Thyroid gland (tissue), 4 donors: Measurements from ENCODE around the gene PLAU. TPM values are rescaled to one million over a fixed set of nuclear protein-coding genes. Genes with fewer than 3 reads are reported as not detected.
"Not testable (repeated sequence)": the region's sequence is repeated elsewhere in the genome, so short reads cannot be mapped to it uniquely, and the experiment has no call there.

Experiments used
- DNase-seq, 2 donors: peaks; one replicate each; pipeline ENCODE4 v3.0.0-alpha.2; 2019
- H3K27ac ChIP-seq, 3 donors: fragments of 200-600 bp; sonication (generic); 1 replicate in 2 of 3; 2 replicates in 1 of 3; pipeline ENCODE4 v1.5.1; 2016 to 2019; ENCODE audit warnings: mild to moderate bottlenecking in 1 of 3, moderate library complexity in 1 of 3
- H3K27me3 ChIP-seq: fragments of 200-600 bp; sonication (generic); one replicate; pipeline ENCODE4 v1.5.1; 2019
- H3K36me3 ChIP-seq, 2 donors: fragments of 200-600 bp; sonication (generic); one replicate each; pipeline ENCODE4 v1.5.1; 2016 to 2019
- H3K4me1 ChIP-seq, 2 donors: fragments of 200-600 bp; sonication (generic); one replicate each; pipeline ENCODE4 v1.5.1; 2017 to 2019
- H3K4me3 ChIP-seq, 3 donors: fragments of 200-600 bp; sonication (generic); replicated peaks in 1 of 3; 1 replicate in 2 of 3; 2 replicates in 1 of 3; pipeline ENCODE4 v1.5.1; 2016; ENCODE audit warnings: mild to moderate bottlenecking in 1 of 3
- H3K9me3 ChIP-seq: fragments of 200-600 bp; sonication (generic); one replicate; pipeline ENCODE4 v1.5.1; 2017
- POLR2A ChIP-seq, 2 donors: fragments of 450-650 bp; IDR thresholded peaks; one replicate each; pipeline ENCODE4 v1.6.1; 2017; ENCODE audit warnings: antibody characterized with exemption in 2 of 2, mild to moderate bottlenecking in 2 of 2, moderate library complexity in 1 of 2
- WGBS, 2 donors: methylation state at CpG; one replicate each; pipeline ENCODE4 v1.1.5; 2017; 5-methylcytosine and 5-hydroxymethylcytosine counted together
- intact Hi-C: fragments of 100-400 bp; cut with DNase I; formaldehyde crosslinking; loops from one replicate; pipeline ENCODE4 v1.15.1; 2023
- total RNA-seq, 4 donors: library from RNA; depleted of rRNA; stranded (reverse); fragments of >200 nt; gene quantifications; one replicate each; pipeline ENCODE4 v1.2.3, GENCODE V29; 2016
- TF ChIP-seq, protein P1 (sequence below), 6 experiments: fragments of 200-600 bp in 3 of 6; fragments of 450-650 bp in 3 of 6; sonication (generic) in 3 of 6; IDR thresholded peaks; one replicate each; pipeline ENCODE4 v1.5.1; 2016 to 2019; ENCODE audit warnings: antibody characterized with exemption in 6 of 6, mild to moderate bottlenecking in 2 of 6, inconsistent platforms in 1 of 6, moderate library complexity in 1 of 6

Gene PLAU
- total RNA-seq, 4 donors from 2014 or later: 3.8 to 13.3 (median 7.3) TPM

DNA sequence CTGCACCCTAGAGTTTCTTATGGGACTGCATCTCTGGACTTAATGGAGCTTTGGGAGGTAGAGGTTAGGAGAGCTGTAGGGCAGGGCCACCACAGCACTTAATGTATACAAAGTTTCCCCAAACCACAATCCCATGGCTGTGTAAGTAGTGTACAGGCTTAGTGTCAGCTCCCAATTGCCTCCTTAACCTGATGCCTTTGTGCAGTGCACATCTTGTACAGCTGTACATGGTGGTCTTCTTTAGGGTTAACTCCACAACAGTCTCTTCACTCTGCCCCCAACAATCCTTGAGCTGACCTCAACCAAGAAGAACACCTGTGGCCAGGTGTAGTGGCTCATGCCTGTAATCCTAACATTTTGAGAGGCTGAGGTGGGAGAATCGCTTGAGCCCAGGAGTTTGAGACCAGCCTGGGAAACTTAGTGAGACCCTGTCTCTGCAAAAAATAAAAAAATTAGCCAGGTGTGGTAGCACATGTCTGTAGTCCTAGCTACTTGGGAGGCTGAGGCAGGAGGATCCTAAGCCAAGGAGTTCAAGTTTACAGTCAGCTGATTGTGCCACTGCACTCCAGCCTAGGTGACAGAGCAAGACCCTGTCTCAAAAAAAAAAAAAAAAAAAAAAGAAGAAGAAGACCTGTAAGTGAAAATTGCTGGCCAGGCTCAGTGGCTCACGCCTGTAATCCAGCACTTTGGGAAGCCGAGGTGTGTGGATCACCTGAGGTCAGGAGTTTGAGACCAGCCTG lies 6.8 kb downstream of the PLAU start:
- DNase-seq: no peak
- TF ChIP-seq, protein P1, sequence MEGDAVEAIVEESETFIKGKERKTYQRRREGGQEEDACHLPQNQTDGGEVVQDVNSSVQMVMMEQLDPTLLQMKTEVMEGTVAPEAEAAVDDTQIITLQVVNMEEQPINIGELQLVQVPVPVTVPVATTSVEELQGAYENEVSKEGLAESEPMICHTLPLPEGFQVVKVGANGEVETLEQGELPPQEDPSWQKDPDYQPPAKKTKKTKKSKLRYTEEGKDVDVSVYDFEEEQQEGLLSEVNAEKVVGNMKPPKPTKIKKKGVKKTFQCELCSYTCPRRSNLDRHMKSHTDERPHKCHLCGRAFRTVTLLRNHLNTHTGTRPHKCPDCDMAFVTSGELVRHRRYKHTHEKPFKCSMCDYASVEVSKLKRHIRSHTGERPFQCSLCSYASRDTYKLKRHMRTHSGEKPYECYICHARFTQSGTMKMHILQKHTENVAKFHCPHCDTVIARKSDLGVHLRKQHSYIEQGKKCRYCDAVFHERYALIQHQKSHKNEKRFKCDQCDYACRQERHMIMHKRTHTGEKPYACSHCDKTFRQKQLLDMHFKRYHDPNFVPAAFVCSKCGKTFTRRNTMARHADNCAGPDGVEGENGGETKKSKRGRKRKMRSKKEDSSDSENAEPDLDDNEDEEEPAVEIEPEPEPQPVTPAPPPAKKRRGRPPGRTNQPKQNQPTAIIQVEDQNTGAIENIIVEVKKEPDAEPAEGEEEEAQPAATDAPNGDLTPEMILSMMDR (IDR thresholded peaks at IDR 0.05): no peak
- no peak for TF ChIP-seq POLR2A (IDR thresholded peaks at IDR 0.05)
- Histone ChIP-seq H3K4me1 (peaks cover 5 to 14% of the 10 kb centered on the region in 2 donors), H3K36me3 (no peaks in the 10 kb centered on the region), H3K9me3 (no peaks in the 10 kb centered on the region), H3K27ac (no peak overlapping the region), H3K4me3 (no peak overlapping the region), H3K27me3 (no peaks in the 10 kb centered on the region)
- WGBS, 2 donors: 97% methylated on average over 3 of the region's 3 CpGs
- intact Hi-C loops: no loop called here

DNA sequence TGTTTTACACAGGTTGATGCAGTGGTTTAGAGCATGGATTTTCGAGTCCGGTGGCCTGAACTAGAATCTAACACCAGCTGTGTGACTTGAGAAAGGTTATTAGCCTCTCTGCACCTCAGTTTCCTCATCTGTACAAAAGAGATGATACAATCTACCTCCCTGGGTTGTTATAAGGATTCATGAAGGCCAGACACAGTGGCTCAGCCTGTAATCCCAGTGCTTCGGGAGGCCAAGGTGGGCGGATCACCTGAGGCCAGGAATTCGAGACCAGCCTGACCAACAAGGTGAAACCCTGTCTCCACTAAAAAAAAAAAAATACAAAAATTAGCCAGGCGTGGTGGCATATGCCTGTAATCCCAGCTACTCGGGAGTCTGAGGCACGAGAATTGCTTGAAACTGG lies 8.5 kb downstream of the PLAU start:
- Histone ChIP-seq H3K4me1 (peaks cover 5 to 10% of the 10 kb centered on the region in 2 donors), H3K27ac (peak overlapping the region in 2 of 3 donors; percentile 52 to 70)
- H3K9me3 ChIP-seq, intact Hi-C loops, H3K27me3 ChIP-seq, H3K36me3 ChIP-seq, H3K4me3 ChIP-seq: not testable (repeated sequence)
- peak in 1 of 2 donors; percentile 25 for DNase-seq
- 62 to 64% methylated on average over 8 of the region's 8 CpGs for WGBS, 2 donors

DNA sequence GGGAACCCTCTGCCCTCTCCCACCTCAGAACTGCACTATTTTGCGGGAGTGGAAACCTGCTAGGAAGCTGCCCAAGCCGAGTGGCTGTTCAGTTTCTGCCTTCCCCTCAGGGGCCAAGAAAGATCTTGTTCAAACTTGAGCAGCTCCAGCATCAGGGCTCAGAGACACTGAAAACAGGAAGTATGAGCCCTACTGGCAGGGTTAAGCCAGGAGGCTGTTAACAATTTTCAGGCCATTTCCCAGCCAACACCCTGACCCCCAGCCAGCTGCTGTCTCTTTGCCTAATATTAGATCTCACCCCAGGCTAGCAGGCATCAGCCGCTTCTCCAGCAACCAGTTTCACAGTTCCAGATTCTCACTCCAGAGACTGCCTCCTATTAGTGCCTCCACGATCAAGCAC lies 9.2 kb downstream of the PLAU start:
- Histone ChIP-seq H3K27ac (peak overlapping the region; percentile 6 to 70 (median 52)), H3K27me3 (no peaks in the 10 kb centered on the region), H3K9me3 (no peaks in the 10 kb centered on the region), H3K4me1 (peaks cover 5 to 10% of the 10 kb centered on the region in 2 donors), H3K4me3 (no peak overlapping the region), H3K36me3 (no peaks in the 10 kb centered on the region)
- WGBS, 2 donors: 28 to 40% methylated on average over 4 of the region's 4 CpGs
- intact Hi-C loops: no loop called here
- TF ChIP-seq POLR2A (IDR thresholded peaks at IDR 0.05): no peak
- TF ChIP-seq, protein P1 (IDR thresholded peaks at IDR 0.05): no peak
- DNase-seq: peak; percentile 23 to 41

DNA sequence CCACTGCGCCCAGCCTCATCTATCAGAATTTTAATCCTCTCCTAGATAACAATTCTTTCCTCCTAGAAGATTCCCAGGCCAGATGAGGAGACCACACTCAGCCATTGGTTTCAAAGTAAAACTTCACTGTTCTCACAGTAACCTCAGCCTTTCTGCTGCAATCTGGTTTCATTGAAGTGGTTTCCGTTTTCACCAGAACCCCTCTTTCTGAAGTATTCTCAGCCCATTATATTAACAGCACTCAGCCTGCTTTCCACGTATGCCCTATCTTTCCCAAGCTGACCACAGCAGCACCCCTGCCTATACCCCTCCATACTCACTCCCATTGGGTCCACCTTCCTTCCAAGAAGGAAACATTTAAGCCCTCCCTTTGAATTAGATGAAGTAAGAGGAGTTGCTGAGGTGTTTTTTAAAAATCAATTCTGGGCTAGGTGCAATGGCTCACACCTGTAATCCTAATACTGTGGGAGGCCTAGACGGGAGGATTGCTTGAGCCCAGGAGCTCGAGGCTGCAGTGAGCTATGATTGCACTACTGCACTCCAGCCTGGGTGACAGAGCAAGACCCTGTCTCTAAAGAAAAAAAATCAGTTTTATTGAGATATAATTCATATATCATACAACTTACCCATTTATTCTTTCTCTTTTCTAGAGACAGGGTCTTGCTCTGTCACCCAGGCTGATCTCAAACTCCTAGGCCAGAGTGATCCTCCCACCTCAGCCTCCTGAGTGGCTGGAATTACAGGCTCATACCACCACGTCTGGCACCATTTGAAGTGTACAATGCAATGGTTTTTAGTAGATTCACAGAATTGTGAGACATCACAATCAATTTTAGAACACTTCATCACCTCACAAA lies 11.3 kb downstream of the PLAU start:
- H3K4me3 ChIP-seq: no peak overlapping the region
- TF ChIP-seq POLR2A (IDR thresholded peaks at IDR 0.05): no peak
- TF ChIP-seq, protein P1 (IDR thresholded peaks at IDR 0.05): no peak
- DNase-seq: no peak
- no peaks in the 10 kb centered on the region for H3K36me3 ChIP-seq
- intact Hi-C loops: no loop called here
- WGBS, 2 donors: 91 to 93% methylated on average over 6 of the region's 6 CpGs
- no peaks in the 10 kb centered on the region for H3K9me3 ChIP-seq
- peaks cover 5 to 10% of the 10 kb centered on the region in 2 donors for H3K4me1 ChIP-seq
- H3K27ac ChIP-seq: no peak overlapping the region
- H3K27me3 ChIP-seq: no peaks in the 10 kb centered on the region

DNA sequence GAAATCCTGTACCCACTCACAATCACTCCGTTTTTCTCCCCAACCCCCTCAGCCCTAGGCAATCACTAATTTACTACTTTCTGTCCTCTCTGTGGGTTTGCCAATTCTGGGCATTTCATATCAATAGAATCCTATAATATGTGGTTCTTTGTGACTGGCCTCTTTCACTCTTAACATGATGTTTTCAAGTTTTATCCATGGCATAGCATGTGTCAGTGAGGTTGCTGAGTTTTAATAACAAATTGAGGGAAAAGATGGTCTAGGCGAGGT lies 11.9 kb downstream of the PLAU start:
- intact Hi-C loops: no loop called here
- no peak for DNase-seq
- H3K4me3 ChIP-seq: no peak overlapping the region
- no peaks in the 10 kb centered on the region for H3K9me3 ChIP-seq
- WGBS, 2 donors: 88 to 100% methylated on average over 1 to 2 of the region's 2 CpGs
- H3K27me3 ChIP-seq: no peaks in the 10 kb centered on the region
- H3K27ac ChIP-seq: no peak overlapping the region
- peaks cover 5 to 10% of the 10 kb centered on the region in 2 donors for H3K4me1 ChIP-seq
- no peak for TF ChIP-seq POLR2A (IDR thresholded peaks at IDR 0.05)
- TF ChIP-seq, protein P1 (IDR thresholded peaks at IDR 0.05): no peak
- H3K36me3 ChIP-seq: no peaks in the 10 kb centered on the region
